Measurements from ENCODE around the gene MTF2. TPM values are rescaled to one million over a fixed set of nuclear protein-coding genes. Genes with fewer than 3 reads are reported as not detected.
"Not testable (repeated sequence)": the region's sequence is repeated elsewhere in the genome, so short reads cannot be mapped to it uniquely, and the experiment has no call there.

Gene MTF2
- polyA plus RNA-seq, 3 donors: 42.2 to 69.6 (median 51.2) TPM

GRCh38 chr1:93167006-93167405, 87.9 kb downstream of the MTF2 start:
- no peak for DNase-seq (ENCODE audit: extremely low read depth in 1 of 11, low read depth in 9 of 11, low spot score in 4 of 11)

GRCh38 chr1:93170141-93170678, 91.1 kb downstream of the MTF2 start:
- DNase-seq (ENCODE audit: extremely low read depth in 1 of 11, low read depth in 9 of 11, low spot score in 4 of 11): not testable (repeated sequence)

GRCh38 chr1:93171549-93172034, 92.5 kb downstream of the MTF2 start:
- DNase-seq (ENCODE audit: extremely low read depth in 1 of 11, low read depth in 9 of 11, low spot score in 4 of 11): no peak

- DNase-seq (ENCODE audit: extremely low read depth in 1 of 11, low read depth in 9 of 11, low spot score in 4 of 11): no peak
These were observed 93.7 kb downstream of the MTF2 start for GRCh38 chr1:93172778-93173177.

GRCh38 chr1:93174638-93175037, 95.6 kb downstream of the MTF2 start:
- not testable (repeated sequence) for DNase-seq (ENCODE audit: extremely low read depth in 1 of 11, low read depth in 9 of 11, low spot score in 4 of 11)

GRCh38 chr1:93177991-93178390, 98.9 kb downstream of the MTF2 start:
- peak in 1 of 11 donors; percentile 20 for DNase-seq (ENCODE audit: extremely low read depth in 1 of 11, low read depth in 9 of 11, low spot score in 4 of 11)

- no peak for DNase-seq (ENCODE audit: extremely low read depth in 1 of 11, low read depth in 9 of 11, low spot score in 4 of 11)
These were observed 99.3 kb downstream of the MTF2 start for GRCh38 chr1:93178418-93178817.

- DNase-seq (ENCODE audit: extremely low read depth in 1 of 11, low read depth in 9 of 11, low spot score in 4 of 11): peak; percentile 90 to 98 (median 97)
These were observed 101.0 kb downstream of the MTF2 start, which contains the start of gene TMED5 for GRCh38 chr1:93179886-93180722. Gene TMED5, minus strand, starts transcription at chr1:93180413. Its CDS starts 171 bp downstream, at chr1:93180242.

- DNase-seq (ENCODE audit: extremely low read depth in 1 of 11, low read depth in 9 of 11, low spot score in 4 of 11): peak in 1 of 11 donors; percentile 26
These were observed 101.9 kb downstream of the MTF2 start, which contains the start of gene CCDC18 for GRCh38 chr1:93180723-93181613. Gene CCDC18, plus strand, starts transcription at chr1:93180724. Its CDS starts 2,638 bp downstream, at chr1:93183362.

- DNase-seq (ENCODE audit: extremely low read depth in 1 of 11, low read depth in 9 of 11, low spot score in 4 of 11): no peak
These were observed 107.6 kb downstream of the MTF2 start for GRCh38 chr1:93186667-93187066.

Other genes starting within 250 kb of the MTF2 start
- 1,000 to 10,000 TPM; 2,444 to 3,001 (median 2,688) TPM for gene RPL5, start 247.2 kb upstream of the MTF2 start, polyA plus RNA-seq (ENCODE audit: insufficient read length in 3 of 3)
- gene DIPK1A, start 117.8 kb upstream of the MTF2 start, polyA plus RNA-seq (ENCODE audit: insufficient read length in 3 of 3): 1 to 10 TPM; 7.5 to 9.4 (median 9.1) TPM
- gene TMED5, start 101.1 kb downstream of the MTF2 start, polyA plus RNA-seq (ENCODE audit: insufficient read length in 3 of 3): 100 to 1,000 TPM in 1 of 3 donors, 10 to 100 TPM in 2; 74.3 to 119 (median 89.2) TPM
- gene CCDC18, start 101.4 kb downstream of the MTF2 start, polyA plus RNA-seq (ENCODE audit: insufficient read length in 3 of 3): 10 to 100 TPM; 11.4 to 12.8 (median 11.4) TPM